GM12878 (cell line): Measurements from ENCODE around the gene ARL15. TPM values are rescaled to one million over a fixed set of nuclear protein-coding genes. Genes with fewer than 3 reads are reported as not detected.

Source experiments
- ATAC-seq: fragments of 200-7000 bp; cut with Tn5 transposase; 3 replicates; pipeline ENCODE4 v1.9.1; 2020; ENCODE audit warnings: mild to moderate bottlenecking, moderate library complexity
- BruUV-seq: library from RNA; stranded (reverse); fragments of 400-500 nt; replicated peaks from 2 replicates; lab custom pipeline; 2021; lab: Mats Ljungman, UMichigan
- CTCF ChIA-PET: fragments of 300-600 bp; sonication (Branson Sonifier 250); formaldehyde crosslinking; extraction: SDS; loops from one replicate; lab custom pipeline; 2021; ENCODE audit warnings: inconsistent platforms; lab: Yijun Ruan, JAX
- POLR2A ChIA-PET: fragments of 350-600 bp; formaldehyde crosslinking; extraction: SDS; loops from one replicate; lab custom pipeline; 2021; ENCODE audit warnings: inconsistent platforms; lab: Charles Lee
- RAD21 ChIA-PET: fragments of 300-600 bp; sonication (Branson Sonifier 250); formaldehyde crosslinking; loops from one replicate; lab custom pipeline; 2023; ENCODE audit warnings: antibody characterized with exemption; ENCODE audit not compliant: unreplicated experiment; lab: Charles Lee
- SMC1A ChIA-PET: fragments of 300-600 bp; sonication (Branson Sonifier 250); formaldehyde crosslinking; loops from one replicate; lab custom pipeline; 2023; ENCODE audit not compliant: unreplicated experiment, uncharacterized antibody; lab: Charles Lee
- DNase-seq: peaks from one replicate; pipeline ENCODE4 v3.0.0-alpha.2; 2011; ENCODE audit warnings: low read depth, low spot score
- FAIRE-seq: peaks from 3 replicates; lab custom pipeline; 2011; peaks lifted over from hg19 to GRCh38; lab: Jason Lieb, UNC
- H2AFZ ChIP-seq: 2 replicates; pipeline ENCODE4 v1.6.0; 2011; ENCODE audit warnings: low read depth, low read length, control low read depth; ENCODE audit not compliant: control insufficient read depth
- H3K27ac ChIP-seq: 2 replicates; pipeline ENCODE4 v1.5.1; 2011; ENCODE audit warnings: control low read depth; ENCODE audit not compliant: control insufficient read depth, insufficient read depth
- H3K27me3 ChIP-seq, 2 experiments: replicated peaks in 1 of 2; 2 replicates each; pipeline versions ENCODE4 v1.6.0 to v1.6.1; 2011; ENCODE audit warnings: low read length in 1 of 2; ENCODE audit not compliant: control insufficient read depth in 2 of 2, insufficient read depth in 2 of 2
- H3K36me3 ChIP-seq, 2 experiments: 2 replicates each; pipeline ENCODE4 v1.5.1; 2011; ENCODE audit warnings: low read length in 1 of 2; ENCODE audit not compliant: control insufficient read depth in 2 of 2, insufficient read depth in 2 of 2
- H3K4me1 ChIP-seq: 2 replicates; pipeline ENCODE4 v1.6.1; 2011; ENCODE audit warnings: mild to moderate bottlenecking, low read length, moderate library complexity, mixed read lengths; ENCODE audit not compliant: control insufficient read depth, insufficient read depth
- H3K4me2 ChIP-seq: 2 replicates; pipeline ENCODE4 v1.6.0; 2011; ENCODE audit warnings: control low read depth; ENCODE audit not compliant: control insufficient read depth, insufficient read depth
- H3K4me3 ChIP-seq: fragments of 200-600 bp; sonication (generic); 2 replicates; pipeline ENCODE4 v1.5.1; 2016
- H3K79me2 ChIP-seq: 2 replicates; pipeline ENCODE4 v1.6.0; 2011; ENCODE audit warnings: low read length; ENCODE audit not compliant: control insufficient read depth, insufficient read depth
- H3K9ac ChIP-seq: 2 replicates; pipeline ENCODE4 v1.8.0; 2011; ENCODE audit warnings: low read length, control low read depth, mixed read lengths; ENCODE audit not compliant: control insufficient read depth, insufficient read depth
- H3K9me3 ChIP-seq: replicated peaks from 3 replicates; pipeline ENCODE4 v1.5.1; 2011; ENCODE audit warnings: mild to moderate bottlenecking, low read length; ENCODE audit not compliant: control insufficient read depth, insufficient read depth
- H4K20me1 ChIP-seq: 2 replicates; pipeline ENCODE4 v1.6.0; 2011; ENCODE audit not compliant: control insufficient read depth, insufficient read depth
- HDAC2 ChIP-seq: fragments of 200-600 bp; sonication (generic); IDR thresholded peaks from 2 replicates; pipeline ENCODE4 v1.6.1; 2017
- IKZF1 ChIP-seq: fragments of 450-650 bp; conservative IDR thresholded peaks from 2 replicates; pipeline ENCODE4 v1.6.1; 2017; ENCODE audit warnings: antibody characterized with exemption, mild to moderate bottlenecking
- JUNB ChIP-seq: IDR thresholded peaks from 2 replicates; pipeline ENCODE4 v1.6.1; 2016; ENCODE audit warnings: antibody characterized with exemption, mild to moderate bottlenecking
- NR2F1 ChIP-seq: fragments of 450-650 bp; conservative IDR thresholded peaks from 2 replicates; pipeline ENCODE4 v1.6.1; 2017; ENCODE audit warnings: mild to moderate bottlenecking
- RCOR1 ChIP-seq: conservative IDR thresholded peaks from 2 replicates; pipeline ENCODE4 v1.6.1; 2012; ENCODE audit warnings: low read depth, low read length, improper control_type of control experiment
- SREBF1 ChIP-seq: IDR thresholded peaks from 2 replicates; pipeline ENCODE4 v1.6.1; 2012; ENCODE audit warnings: mild to moderate bottlenecking, low read length
- YY1 ChIP-seq: IDR thresholded peaks from 2 replicates; pipeline ENCODE4 v1.6.1; 2011; ENCODE audit warnings: low read depth, mild to moderate bottlenecking, low read length
- ZNF687 ChIP-seq: fragments of 450-650 bp; IDR thresholded peaks from 2 replicates; pipeline ENCODE4 v1.6.1; 2017; ENCODE audit warnings: mild to moderate bottlenecking, moderate library complexity
- WGBS: methylation state at CpG from one replicate; pipeline ENCODE4 v1.1.6; 2016; ENCODE audit warnings: low lambda C conversion rate; ENCODE audit not compliant: insufficient replicate concordance, insufficient coverage; ENCODE audit errors: missing lambda C conversion rate; 5-methylcytosine and 5-hydroxymethylcytosine counted together
- in situ Hi-C: fragments of 300-500 bp; cut with MboI; formaldehyde crosslinking; loops from 9 replicates; pipeline ENCODE4 v1.14.3; 2018; ENCODE audit warnings: mixed read lengths
- intact Hi-C: fragments of 100-400 bp; cut with micrococcal nuclease; formaldehyde crosslinking; loops from one replicate; pipeline ENCODE4 v1.14.2; 2022; ENCODE audit not compliant: unreplicated experiment
- polyA plus RNA-seq, 11 experiments: library from polyadenylated mRNA; depleted of rRNA in 4 of 11; unstranded in 6 of 11; stranded (reverse) in 5 of 11; fragments of >200 nt; fragmentation: Nextera tagmentation in 4 of 11; fragmentation: Illumina TruSeq in 1 of 11; extraction: Ambion mirVana in 4 of 11; extraction: Trizol in 1 of 11; gene quantifications; 1 replicate in 1 of 11; 2 replicates in 10 of 11; pipeline versions ENCODE4 v1.2.1 to v1.2.3, GENCODE V29; 2011 to 2016; ENCODE audit warnings: inconsistent platforms in 2 of 11, missing spikeins in 2 of 11, low read depth in 1 of 11
- total RNA-seq, 4 experiments: library from RNA; depleted of rRNA in 3 of 4; stranded (reverse); fragments of >200 nt in 3 of 4; fragmentation: Illumina TruSeq in 1 of 4; extraction: Trizol in 1 of 4; gene quantifications; 2 replicates each; pipeline versions ENCODE4 v1.2.1 to v1.2.3, GENCODE V29; 2013 to 2021
- TF ChIP-seq, protein P1 (sequence below): fragments of 450-650 bp; IDR thresholded peaks from 2 replicates; pipeline ENCODE4 v1.6.1; 2017; ENCODE audit warnings: mild to moderate bottlenecking, low read depth, inconsistent platforms; ENCODE audit not compliant: poor library complexity, severe bottlenecking
- TF ChIP-seq, protein P2 (sequence below): fragments of 450-650 bp; IDR thresholded peaks from 2 replicates; pipeline ENCODE4 v1.6.1; 2017; ENCODE audit warnings: mild to moderate bottlenecking

Gene ARL15
- total and polyA plus RNA-seq, 10 of the 15 experiments (the other 5 are each of a cell fraction or from before 2014, with no cell fraction given) = 3.6 to 11.0 (median 7.7) TPM

DNA sequence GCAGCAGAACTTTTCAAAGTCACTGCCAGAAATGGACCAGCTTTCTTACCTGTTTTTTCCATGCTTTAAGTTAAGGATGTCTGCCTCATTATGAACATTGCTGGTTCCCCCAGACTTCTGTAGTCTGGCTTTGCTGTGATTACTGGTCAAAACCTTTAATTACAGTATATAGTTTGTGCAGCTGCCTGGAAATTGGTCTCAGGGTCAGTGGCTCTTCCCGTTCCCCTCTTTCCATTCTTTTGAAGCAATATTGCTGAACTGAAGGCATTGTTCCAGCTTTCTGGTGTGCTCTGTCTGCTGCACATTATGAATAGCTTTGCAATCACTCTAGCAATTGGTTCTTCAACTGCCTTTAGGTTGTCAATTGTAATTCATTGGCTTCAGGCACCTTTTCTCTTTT is 206.5 kb downstream of the ARL15 start (continued):
- TF ChIP-seq, protein P1, sequence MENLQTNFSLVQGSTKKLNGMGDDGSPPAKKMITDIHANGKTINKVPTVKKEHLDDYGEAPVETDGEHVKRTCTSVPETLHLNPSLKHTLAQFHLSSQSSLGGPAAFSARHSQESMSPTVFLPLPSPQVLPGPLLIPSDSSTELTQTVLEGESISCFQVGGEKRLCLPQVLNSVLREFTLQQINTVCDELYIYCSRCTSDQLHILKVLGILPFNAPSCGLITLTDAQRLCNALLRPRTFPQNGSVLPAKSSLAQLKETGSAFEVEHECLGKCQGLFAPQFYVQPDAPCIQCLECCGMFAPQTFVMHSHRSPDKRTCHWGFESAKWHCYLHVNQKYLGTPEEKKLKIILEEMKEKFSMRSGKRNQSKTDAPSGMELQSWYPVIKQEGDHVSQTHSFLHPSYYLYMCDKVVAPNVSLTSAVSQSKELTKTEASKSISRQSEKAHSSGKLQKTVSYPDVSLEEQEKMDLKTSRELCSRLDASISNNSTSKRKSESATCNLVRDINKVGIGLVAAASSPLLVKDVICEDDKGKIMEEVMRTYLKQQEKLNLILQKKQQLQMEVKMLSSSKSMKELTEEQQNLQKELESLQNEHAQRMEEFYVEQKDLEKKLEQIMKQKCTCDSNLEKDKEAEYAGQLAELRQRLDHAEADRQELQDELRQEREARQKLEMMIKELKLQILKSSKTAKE = no peak

GRCh38 chr5:54098267-54098666 is 212.1 kb downstream of the ARL15 start:
- Histone ChIP-seq H2AFZ (no peak overlapping the region), H3K9me3 (no peaks in the 10 kb centered on the region), H3K4me2 (no peak overlapping the region), H3K79me2 (no peaks in the 10 kb centered on the region), H3K27me3 (no peaks in the 10 kb centered on the region), H3K4me1 (no peaks in the 10 kb centered on the region; the same call in 1 of the 2 replicates), H4K20me1 (no peaks in the 10 kb centered on the region), H3K36me3 (no peaks in the 10 kb centered on the region), H3K4me3 (no peak overlapping the region), H3K27ac (no peak overlapping the region), H3K9ac (no peak overlapping the region)
- ChIA-PET POLR2A (no interaction called here), SMC1A (interaction anchor here (0.9 to 1.9 kb wide), 3 partner anchors 10 to 37 kb away, joined by 3 to 8 read pairs (median 4); no protein-coding TSS in a partner anchor), RAD21 (interaction anchor here (1.2 kb wide), 1 partner anchor 212 kb away, joined by 3 read pairs; the partner anchor contains the start of gene ARL15), CTCF (no interaction called here)
- DNase-seq (no peak), FAIRE-seq (no peak), ATAC-seq (peak; percentile 40; the same call in 2 of the 3 replicates)
- WGBS = 14% methylated on average over 9 of the region's 9 CpGs
- BruUV-seq = no TSS peak
- in situ Hi-C loops = no loop called here
- intact Hi-C loops = no loop called here
- no peak for TF ChIP-seq JUNB
- TF ChIP-seq IKZF1 = no peak
- TF ChIP-seq, protein P2, sequence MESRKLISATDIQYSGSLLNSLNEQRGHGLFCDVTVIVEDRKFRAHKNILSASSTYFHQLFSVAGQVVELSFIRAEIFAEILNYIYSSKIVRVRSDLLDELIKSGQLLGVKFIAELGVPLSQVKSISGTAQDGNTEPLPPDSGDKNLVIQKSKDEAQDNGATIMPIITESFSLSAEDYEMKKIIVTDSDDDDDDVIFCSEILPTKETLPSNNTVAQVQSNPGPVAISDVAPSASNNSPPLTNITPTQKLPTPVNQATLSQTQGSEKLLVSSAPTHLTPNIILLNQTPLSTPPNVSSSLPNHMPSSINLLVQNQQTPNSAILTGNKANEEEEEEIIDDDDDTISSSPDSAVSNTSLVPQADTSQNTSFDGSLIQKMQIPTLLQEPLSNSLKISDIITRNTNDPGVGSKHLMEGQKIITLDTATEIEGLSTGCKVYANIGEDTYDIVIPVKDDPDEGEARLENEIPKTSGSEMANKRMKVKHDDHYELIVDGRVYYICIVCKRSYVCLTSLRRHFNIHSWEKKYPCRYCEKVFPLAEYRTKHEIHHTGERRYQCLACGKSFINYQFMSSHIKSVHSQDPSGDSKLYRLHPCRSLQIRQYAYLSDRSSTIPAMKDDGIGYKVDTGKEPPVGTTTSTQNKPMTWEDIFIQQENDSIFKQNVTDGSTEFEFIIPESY = no peak
- TF ChIP-seq NR2F1 = peak; percentile 53; the same call in 1 of the 2 replicates
- TF ChIP-seq RCOR1 = no peak
- TF ChIP-seq SREBF1 = no peak
- TF ChIP-seq HDAC2 = no peak
- peak; percentile 45; the same call in 1 of the 2 replicates for TF ChIP-seq YY1
- TF ChIP-seq ZNF687 = 0 out of 2 replicates have a peak, but pooled peaks have one; percentile 42
